K562 (cell line): ENCODE measurements around the gene WNK1. TPM values are rescaled to one million over a fixed set of nuclear protein-coding genes. Genes with fewer than 3 reads are reported as not detected.

Experiments
- ATAC-seq: fragments of 200-7000 bp; cut with Tn5 transposase; 3 replicates; pipeline ENCODE4 v1.9.1; 2020; ENCODE audit warnings: moderate library complexity
- BruUV-seq: library from RNA; stranded (reverse); fragments of 400-500 nt; replicated peaks from 2 replicates; lab custom pipeline; 2021; lab: Mats Ljungman, UMichigan
- CTCF ChIA-PET: fragments of 300-600 bp; formaldehyde crosslinking; extraction: SDS; loops from one replicate; lab custom pipeline; 2021; ENCODE audit warnings: low intra/inter-chr PET ratio; lab: Yijun Ruan, JAX
- POLR2A ChIA-PET: fragments of 300-600, 350-650 bp; sonication (Branson Sonifier 250); formaldehyde crosslinking; extraction: SDS; loops from one replicate; lab custom pipeline; 2021; ENCODE audit warnings: antibody characterized with exemption, inconsistent platforms; lab: Yijun Ruan, JAX
- DNase-seq, 4 experiments: peaks; one replicate each; pipeline versions ENCODE4 v3.0.0 to v3.0.0-alpha.2; 2011 to 2018; ENCODE audit warnings: low spot score in 3 of 4, mixed read lengths in 3 of 4; ENCODE audit errors: extremely low read depth in 1 of 4
- FAIRE-seq: peaks from 2 replicates; lab custom pipeline; 2011; peaks lifted over from hg19 to GRCh38; lab: Jason Lieb, UNC
- H2AFZ ChIP-seq: 2 replicates; pipeline ENCODE4 v1.6.0; 2011; ENCODE audit warnings: low read depth, low read length, control low read depth, inconsistent platforms
- H3K27ac ChIP-seq: fragments of 200-600 bp; 3 replicates; pipeline ENCODE4 v1.8.0; 2011; ENCODE audit warnings: low read depth, mild to moderate bottlenecking, control low read depth, inconsistent platforms, low read length, moderate library complexity, mixed read lengths; ENCODE audit errors: extremely low read depth
- H3K27me3 ChIP-seq, 2 experiments: fragments of 300-600 bp in 1 of 2; 2 replicates in 1 of 2; 3 replicates in 1 of 2; pipeline versions ENCODE4 v1.6.0 to v1.8.0; 2011; ENCODE audit warnings: inconsistent platforms in 2 of 2, low read length in 2 of 2, mild to moderate bottlenecking in 1 of 2, mixed read lengths in 1 of 2, moderate library complexity in 1 of 2; ENCODE audit not compliant: control insufficient read depth in 2 of 2, insufficient read depth in 2 of 2
- H3K36me3 ChIP-seq: fragments of 300-600 bp; 3 replicates; pipeline ENCODE4 v1.8.0; 2011; ENCODE audit warnings: mild to moderate bottlenecking, low read length, inconsistent platforms; ENCODE audit not compliant: control insufficient read depth, insufficient read depth
- H3K4me1 ChIP-seq, 2 experiments: fragments of 200-600 bp in 1 of 2; replicated peaks in 1 of 2; 2 replicates in 1 of 2; 3 replicates in 1 of 2; pipeline versions ENCODE4 v1.5.1 to v1.8.0; 2011; ENCODE audit warnings: inconsistent platforms in 2 of 2, low read length in 2 of 2, mild to moderate bottlenecking in 1 of 2, mixed read lengths in 1 of 2, moderate library complexity in 1 of 2; ENCODE audit not compliant: control insufficient read depth in 2 of 2, insufficient read depth in 2 of 2
- H3K4me2 ChIP-seq: 2 replicates; pipeline ENCODE4 v1.6.1; 2011; ENCODE audit warnings: low read length, control low read depth, inconsistent platforms, mixed read lengths; ENCODE audit not compliant: insufficient read depth
- H3K4me3 ChIP-seq: fragments of 200-600 bp; sonication (generic), shearing (Covaris generic); 2 replicates; pipeline ENCODE4 v1.5.1; 2016; ENCODE audit warnings: control low read depth, inconsistent platforms
- H3K79me2 ChIP-seq: fragments of 200-600 bp; 3 replicates; pipeline ENCODE4 v1.8.0; 2011; ENCODE audit warnings: low read length, inconsistent platforms; ENCODE audit not compliant: control insufficient read depth, insufficient read depth
- H3K9ac ChIP-seq, 2 experiments: 2 replicates each; pipeline versions ENCODE4 v1.6.0 to v1.6.1; 2011; ENCODE audit warnings: low read depth in 2 of 2, low read length in 2 of 2, control low read depth in 1 of 2, inconsistent platforms in 1 of 2, mild to moderate bottlenecking in 1 of 2, mixed read lengths in 1 of 2; ENCODE audit not compliant: insufficient read depth in 1 of 2
- H3K9me1 ChIP-seq: one replicate; pipeline ENCODE4 v1.6.0; 2011; ENCODE audit warnings: inconsistent platforms, mild to moderate bottlenecking, low read length, moderate library complexity; ENCODE audit not compliant: control insufficient read depth, insufficient read depth
- H3K9me3 ChIP-seq: replicated peaks from 2 replicates; pipeline ENCODE4 v1.5.1; 2011; ENCODE audit warnings: low read depth, low read length, inconsistent platforms; ENCODE audit not compliant: control insufficient read depth, insufficient read depth
- H4K20me1 ChIP-seq: replicated peaks from 2 replicates; pipeline ENCODE4 v1.6.1; 2011; ENCODE audit warnings: low read length, inconsistent platforms, mixed read lengths; ENCODE audit not compliant: control insufficient read depth, insufficient read depth
- CEBPG ChIP-seq, 3 experiments: fragments of 200-800 bp in 1 of 3; sonication (Bioruptor generic) in 1 of 3; sonication (generic) in 1 of 3; formaldehyde crosslinking in 1 of 3; IDR thresholded peaks in 2 of 3; conservative IDR thresholded peaks in 1 of 3; 2 replicates each; pipeline versions ENCODE4 v1.6.1 to v1.8.0; 2016 to 2022; ENCODE audit warnings: missing compliant biosample characterization in 2 of 3, missing genetic modification characterization in 2 of 3, mild to moderate bottlenecking in 1 of 3, missing genetic modification reagents in 1 of 3
- NRF1 ChIP-seq, 2 experiments: fragments of 450-650 bp; IDR thresholded peaks in 1 of 2; conservative IDR thresholded peaks in 1 of 2; 2 replicates each; pipeline ENCODE4 v1.6.1; 2014; ENCODE audit warnings: mild to moderate bottlenecking in 2 of 2
- ZBTB40 ChIP-seq, 2 experiments: fragments of 450-650 bp in 1 of 2; sonication (generic) in 1 of 2; formaldehyde crosslinking in 1 of 2; IDR thresholded peaks; 2 replicates each; pipeline versions ENCODE4 v1.7.1 to v1.9.0; 2016 to 2022; ENCODE audit warnings: inconsistent platforms in 1 of 2, mild to moderate bottlenecking in 1 of 2, missing genetic modification reagents in 1 of 2
- WGBS: fragments of 100-300 bp; shearing (Covaris generic); methylation state at CpG from one replicate; pipeline ENCODE4 v1.1.6; 2016; ENCODE audit warnings: low coverage, mixed read lengths; ENCODE audit not compliant: insufficient coverage; ENCODE audit errors: missing lambda C conversion rate; 5-methylcytosine and 5-hydroxymethylcytosine counted together
- in situ Hi-C: fragments of 300-500 bp; cut with MboI; formaldehyde crosslinking; loops from 4 replicates; pipeline ENCODE4 v1.15.0; 2018; ENCODE audit warnings: inconsistent platforms, mixed read lengths
- intact Hi-C: fragments of 100-400 bp; cut with micrococcal nuclease; formaldehyde crosslinking; loops from 2 replicates; pipeline ENCODE4 v1.14.2; 2022
- polyA plus RNA-seq, 8 experiments: library from polyadenylated mRNA; depleted of rRNA in 4 of 8; stranded (reverse) in 5 of 8; unstranded in 3 of 8; fragments of >200 nt; fragmentation: Nextera tagmentation in 2 of 8; fragmentation: Illumina TruSeq in 1 of 8; extraction: Ambion mirVana in 2 of 8; extraction: Trizol in 1 of 8; gene quantifications; 2 replicates each; pipeline versions ENCODE4 v1.2.1 to v1.2.3, GENCODE V29; 2011 to 2014; ENCODE audit warnings: inconsistent platforms in 1 of 8, missing spikeins in 1 of 8
- total RNA-seq, 7 experiments: library from RNA; depleted of rRNA in 6 of 7; stranded (reverse); fragments of >200 nt in 6 of 7; fragmentation: Illumina TruSeq in 2 of 7; extraction: Trizol in 2 of 7; gene quantifications; 2 replicates each; pipeline versions ENCODE4 v1.2.1 to v1.2.3, GENCODE V29; 2011 to 2021; ENCODE audit warnings: low replicate concordance in 1 of 7
- TF ChIP-seq, protein P1 (sequence below): sonication (generic); formaldehyde crosslinking; IDR thresholded peaks from 2 replicates; pipeline ENCODE4 v1.8.0; 2022; ENCODE audit warnings: mild to moderate bottlenecking, missing genetic modification reagents
- TF ChIP-seq, protein P2 (sequence below): fragments of 450-650 bp; IDR thresholded peaks from 2 replicates; pipeline ENCODE4 v1.6.1; 2016; ENCODE audit warnings: antibody characterized with exemption

Gene WNK1
- total and polyA plus RNA-seq, 9 of the 15 experiments (the other 6 are each of a cell fraction or from before 2014, with no cell fraction given), result 4.3 to 73.9 (median 31.0) TPM

- BruUV-seq, result no TSS peak
- Histone ChIP-seq H3K9me1 (no peaks in the 10 kb centered on the region), H2AFZ (no peak overlapping the region), H3K9ac (no peak overlapping the region), H3K27ac (no peak overlapping the region; the same call in 2 of the 3 replicates), H3K27me3 (no peaks in the 10 kb centered on the region), H4K20me1 (no peaks in the 10 kb centered on the region), H3K4me1 (no peaks in the 10 kb centered on the region), H3K9me3 (no peaks in the 10 kb centered on the region), H3K4me3 (no peak overlapping the region), H3K79me2 (peaks cover 50% of the 10 kb centered on the region), H3K36me3 (peaks cover 6% of the 10 kb centered on the region; the same call in 2 of the 3 replicates), H3K4me2 (no peak overlapping the region)
- FAIRE-seq (no peak), DNase-seq (no peak), ATAC-seq (no peak)
- ChIA-PET CTCF (no interaction called here), POLR2A (interaction anchor here (0.6 to 1.5 kb wide), 2 partner anchors 13 to 204 kb away, joined by 4 to 5 read pairs; no protein-coding TSS in a partner anchor)
- intact Hi-C loops (no loop called here), in situ Hi-C loops (no loop called here)
- 82% methylated on average over 3 of the region's 3 CpGs for WGBS
- TF ChIP-seq CEBPG (CRISPR knock-in tag; IDR thresholded peaks at IDR 0.05) (0 out of 2 replicates have a peak, but pooled peaks have one; percentile 9), CEBPG (tag; conservative IDR thresholded peaks at IDR 0.05 in 1 of 2, IDR thresholded peaks at IDR 0.05 in 1 of 2) (peak; percentile 24 to 80; a peak in 3 of 4 replicates), ZBTB40 (IDR thresholded peaks at IDR 0.05) (no peak), ZBTB40 (CRISPR knock-in tag; IDR thresholded peaks at IDR 0.05) (no peak), NRF1 (conservative IDR thresholded peaks at IDR 0.05 in 1 of 2, IDR thresholded peaks at IDR 0.05 in 1 of 2) (no peak)
- TF ChIP-seq, protein P1, sequence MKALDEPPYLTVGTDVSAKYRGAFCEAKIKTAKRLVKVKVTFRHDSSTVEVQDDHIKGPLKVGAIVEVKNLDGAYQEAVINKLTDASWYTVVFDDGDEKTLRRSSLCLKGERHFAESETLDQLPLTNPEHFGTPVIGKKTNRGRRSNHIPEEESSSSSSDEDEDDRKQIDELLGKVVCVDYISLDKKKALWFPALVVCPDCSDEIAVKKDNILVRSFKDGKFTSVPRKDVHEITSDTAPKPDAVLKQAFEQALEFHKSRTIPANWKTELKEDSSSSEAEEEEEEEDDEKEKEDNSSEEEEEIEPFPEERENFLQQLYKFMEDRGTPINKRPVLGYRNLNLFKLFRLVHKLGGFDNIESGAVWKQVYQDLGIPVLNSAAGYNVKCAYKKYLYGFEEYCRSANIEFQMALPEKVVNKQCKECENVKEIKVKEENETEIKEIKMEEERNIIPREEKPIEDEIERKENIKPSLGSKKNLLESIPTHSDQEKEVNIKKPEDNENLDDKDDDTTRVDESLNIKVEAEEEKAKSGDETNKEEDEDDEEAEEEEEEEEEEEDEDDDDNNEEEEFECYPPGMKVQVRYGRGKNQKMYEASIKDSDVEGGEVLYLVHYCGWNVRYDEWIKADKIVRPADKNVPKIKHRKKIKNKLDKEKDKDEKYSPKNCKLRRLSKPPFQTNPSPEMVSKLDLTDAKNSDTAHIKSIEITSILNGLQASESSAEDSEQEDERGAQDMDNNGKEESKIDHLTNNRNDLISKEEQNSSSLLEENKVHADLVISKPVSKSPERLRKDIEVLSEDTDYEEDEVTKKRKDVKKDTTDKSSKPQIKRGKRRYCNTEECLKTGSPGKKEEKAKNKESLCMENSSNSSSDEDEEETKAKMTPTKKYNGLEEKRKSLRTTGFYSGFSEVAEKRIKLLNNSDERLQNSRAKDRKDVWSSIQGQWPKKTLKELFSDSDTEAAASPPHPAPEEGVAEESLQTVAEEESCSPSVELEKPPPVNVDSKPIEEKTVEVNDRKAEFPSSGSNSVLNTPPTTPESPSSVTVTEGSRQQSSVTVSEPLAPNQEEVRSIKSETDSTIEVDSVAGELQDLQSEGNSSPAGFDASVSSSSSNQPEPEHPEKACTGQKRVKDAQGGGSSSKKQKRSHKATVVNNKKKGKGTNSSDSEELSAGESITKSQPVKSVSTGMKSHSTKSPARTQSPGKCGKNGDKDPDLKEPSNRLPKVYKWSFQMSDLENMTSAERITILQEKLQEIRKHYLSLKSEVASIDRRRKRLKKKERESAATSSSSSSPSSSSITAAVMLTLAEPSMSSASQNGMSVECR (CRISPR knock-in tag), result no peak
- TF ChIP-seq, protein P2, sequence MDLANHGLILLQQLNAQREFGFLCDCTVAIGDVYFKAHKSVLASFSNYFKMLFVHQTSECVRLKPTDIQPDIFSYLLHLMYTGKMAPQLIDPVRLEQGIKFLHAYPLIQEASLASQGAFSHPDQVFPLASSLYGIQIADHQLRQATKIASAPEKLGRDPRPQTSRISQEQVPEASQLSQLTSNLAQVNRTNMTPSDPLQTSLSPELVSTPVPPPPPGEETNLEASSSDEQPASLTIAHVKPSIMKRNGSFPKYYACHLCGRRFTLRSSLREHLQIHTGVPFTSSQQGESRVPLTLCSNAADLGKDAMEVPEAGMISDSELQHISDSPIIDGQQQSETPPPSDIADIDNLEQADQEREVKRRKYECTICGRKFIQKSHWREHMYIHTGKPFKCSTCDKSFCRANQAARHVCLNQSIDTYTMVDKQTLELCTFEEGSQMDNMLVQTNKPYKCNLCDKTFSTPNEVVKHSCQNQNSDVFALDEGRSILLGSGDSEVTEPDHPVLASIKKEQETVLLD, result no peak
Observed at GRCh38 chr12:851913-852312, 99.5 kb downstream of the WNK1 start.
